HFF-Myc (cell line): ENCODE data around the gene OGFOD2.

Experiments
- DNase-seq: peaks from one replicate; pipeline ENCODE4 v3.0.0-alpha.2; 2011; ENCODE audit warnings: low read depth; ENCODE audit errors: extremely low read depth
- H3K4me3 ChIP-seq: replicated peaks from 2 replicates; pipeline ENCODE4 v1.5.1; 2011; ENCODE audit warnings: low read depth, mild to moderate bottlenecking, control low read depth, low read length
- TF ChIP-seq, protein P1 (sequence below): IDR thresholded peaks from 2 replicates; pipeline ENCODE4 v1.5.1; 2012; ENCODE audit warnings: mild to moderate bottlenecking, low read depth, low read length, control low read depth; ENCODE audit errors: missing control alignments

The OGFOD2 gene

DNA sequence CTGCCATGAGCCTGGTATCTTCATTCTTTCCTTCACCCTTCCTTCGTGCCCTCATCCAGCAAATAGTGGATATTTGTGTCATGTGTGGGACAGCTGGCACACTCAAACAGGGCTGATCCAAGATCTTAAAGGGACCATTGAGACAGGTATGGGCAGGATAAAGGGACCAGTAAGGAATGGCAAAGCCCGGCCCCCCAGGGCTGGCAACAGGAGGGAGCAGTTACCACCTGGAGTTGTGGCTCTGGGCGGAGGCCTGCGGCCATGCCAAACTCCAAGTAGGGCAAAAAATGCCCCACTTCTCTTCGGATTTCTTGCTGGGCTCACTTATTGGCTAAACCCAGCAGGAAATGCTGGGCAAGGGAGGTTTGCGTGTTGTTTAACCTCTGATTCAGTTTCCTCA is 2.1 kb downstream of the OGFOD2 start:
- TF ChIP-seq, protein P1, sequence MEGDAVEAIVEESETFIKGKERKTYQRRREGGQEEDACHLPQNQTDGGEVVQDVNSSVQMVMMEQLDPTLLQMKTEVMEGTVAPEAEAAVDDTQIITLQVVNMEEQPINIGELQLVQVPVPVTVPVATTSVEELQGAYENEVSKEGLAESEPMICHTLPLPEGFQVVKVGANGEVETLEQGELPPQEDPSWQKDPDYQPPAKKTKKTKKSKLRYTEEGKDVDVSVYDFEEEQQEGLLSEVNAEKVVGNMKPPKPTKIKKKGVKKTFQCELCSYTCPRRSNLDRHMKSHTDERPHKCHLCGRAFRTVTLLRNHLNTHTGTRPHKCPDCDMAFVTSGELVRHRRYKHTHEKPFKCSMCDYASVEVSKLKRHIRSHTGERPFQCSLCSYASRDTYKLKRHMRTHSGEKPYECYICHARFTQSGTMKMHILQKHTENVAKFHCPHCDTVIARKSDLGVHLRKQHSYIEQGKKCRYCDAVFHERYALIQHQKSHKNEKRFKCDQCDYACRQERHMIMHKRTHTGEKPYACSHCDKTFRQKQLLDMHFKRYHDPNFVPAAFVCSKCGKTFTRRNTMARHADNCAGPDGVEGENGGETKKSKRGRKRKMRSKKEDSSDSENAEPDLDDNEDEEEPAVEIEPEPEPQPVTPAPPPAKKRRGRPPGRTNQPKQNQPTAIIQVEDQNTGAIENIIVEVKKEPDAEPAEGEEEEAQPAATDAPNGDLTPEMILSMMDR, result no peak
- no peak overlapping the region for H3K4me3 ChIP-seq

DNA sequence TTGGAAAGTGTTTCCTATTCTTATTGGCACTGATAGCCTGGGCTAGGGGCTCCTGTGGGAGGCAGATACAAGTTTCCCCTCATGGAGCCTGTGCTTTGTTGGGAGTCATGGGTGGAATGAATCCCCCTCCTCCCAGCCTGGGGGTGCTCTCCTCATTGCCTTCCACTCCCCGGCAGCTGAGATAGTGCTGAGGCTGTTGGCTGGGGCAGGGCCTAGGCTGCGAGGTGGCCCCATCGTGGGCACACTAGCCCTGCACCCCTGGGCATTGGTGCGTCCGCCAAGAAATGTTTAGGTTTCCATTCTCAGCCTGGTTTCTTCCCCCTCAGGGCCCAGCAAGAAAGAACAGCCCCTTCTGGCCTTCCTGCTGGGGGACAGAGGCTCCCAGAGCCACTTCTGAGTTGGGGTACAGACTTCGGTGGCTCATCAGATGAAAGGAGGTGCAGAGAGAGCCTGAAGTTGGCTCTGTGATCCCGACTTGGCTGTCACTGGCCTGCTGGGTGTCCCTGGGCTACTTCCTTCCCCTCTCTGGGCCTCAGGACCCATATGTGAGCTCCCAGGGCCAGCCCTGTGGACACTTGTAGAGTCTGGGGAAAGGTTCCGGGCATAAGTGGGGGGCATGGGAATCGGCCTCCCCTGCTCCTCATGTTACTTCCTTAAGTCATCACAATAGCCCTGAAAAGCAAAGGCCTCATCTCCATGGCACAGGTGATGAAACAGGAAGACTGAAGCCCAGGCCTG is 2.8 kb downstream of the OGFOD2 start:
- TF ChIP-seq, protein P1, result no peak
- no peak overlapping the region for H3K4me3 ChIP-seq
- DNase-seq, result no peak

More for the DNA sequence above, 2.1 kb downstream of the OGFOD2 start:
- no peak for DNase-seq

DNA sequence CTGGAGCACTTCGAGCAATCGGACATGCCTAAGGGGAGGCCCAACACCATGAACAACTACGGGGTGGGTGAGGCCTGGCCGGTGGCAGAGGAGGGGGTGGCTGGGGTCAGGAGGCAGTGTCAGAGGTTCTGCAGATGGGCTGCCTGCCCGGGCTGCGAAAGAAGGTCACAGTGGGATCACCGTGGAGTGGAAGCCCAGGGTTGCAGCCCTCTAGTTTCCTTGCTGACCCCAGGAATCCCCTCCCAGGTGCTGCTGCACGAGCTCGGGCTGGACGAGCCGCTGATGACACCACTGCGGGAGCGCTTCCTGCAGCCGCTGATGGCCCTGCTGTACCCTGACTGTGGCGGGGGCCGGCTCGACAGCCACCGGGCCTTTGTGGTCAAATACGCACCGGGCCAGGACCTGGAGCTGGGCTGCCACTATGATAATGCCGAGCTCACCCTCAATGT is 3.5 kb downstream of the OGFOD2 start:
- TF ChIP-seq, protein P1, result no peak
- H3K4me3 ChIP-seq, result no peak overlapping the region
- no peak for DNase-seq

DNA sequence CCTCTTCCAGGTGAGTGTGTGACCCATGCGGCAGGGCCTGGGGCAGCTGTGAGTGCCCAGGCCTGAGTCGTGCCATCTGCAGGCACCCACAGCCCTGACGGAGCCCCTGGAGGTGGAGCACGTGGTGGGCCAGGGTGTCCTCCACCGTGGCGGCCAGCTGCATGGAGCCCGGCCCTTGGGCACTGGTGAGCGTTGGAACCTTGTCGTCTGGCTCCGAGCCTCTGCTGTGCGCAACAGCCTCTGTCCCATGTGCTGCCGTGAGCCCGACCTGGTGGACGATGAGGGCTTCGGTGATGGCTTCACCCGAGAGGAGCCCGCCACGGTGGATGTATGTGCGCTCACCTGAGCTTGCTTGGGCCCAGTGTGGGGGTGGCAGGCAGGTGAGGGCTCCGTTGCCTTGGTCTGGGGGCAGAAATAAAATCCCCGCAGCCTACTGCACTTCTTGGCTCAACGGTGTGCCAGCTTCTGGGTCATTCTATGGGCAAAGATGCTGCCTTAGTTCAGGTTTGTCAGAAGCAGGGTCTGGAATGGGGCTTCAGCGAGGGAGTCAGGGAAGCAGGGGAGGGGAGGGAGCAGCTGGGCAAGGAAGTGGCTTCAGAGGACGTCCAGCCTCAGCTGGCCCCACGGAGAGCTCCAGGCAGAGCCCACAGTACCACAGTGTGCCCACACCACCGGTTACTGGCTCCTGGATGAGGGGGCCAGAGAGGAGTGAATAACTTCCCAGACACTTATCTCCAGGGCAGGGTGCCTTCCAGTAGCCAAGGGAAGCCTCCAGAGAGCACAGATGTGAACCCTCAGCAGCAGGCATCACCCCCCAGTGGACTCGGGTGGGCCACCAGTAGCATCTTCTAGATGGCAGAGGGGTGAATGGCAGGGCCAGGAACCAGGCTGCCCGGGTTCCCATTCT is 4.2 kb downstream of the OGFOD2 start:
- TF ChIP-seq, protein P1, result no peak
- no peak for DNase-seq
- H3K4me3 ChIP-seq, result peak overlapping the region; percentile 82

DNA sequence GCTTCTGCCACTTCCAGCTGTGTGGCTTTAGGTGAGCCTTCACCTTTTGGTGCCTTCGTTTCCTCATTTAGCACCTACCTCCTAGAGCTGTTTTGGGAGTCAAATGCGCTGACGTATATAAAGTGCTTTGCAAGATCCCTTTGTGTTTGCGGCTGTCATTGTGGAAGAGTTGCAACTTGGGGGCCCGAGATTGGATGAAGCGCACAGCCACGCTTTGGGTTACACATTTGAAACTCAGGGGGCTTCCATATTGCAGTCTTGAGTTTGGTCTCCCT is 4.8 kb downstream of the OGFOD2 start:
- peak overlapping the region; percentile 82 for H3K4me3 ChIP-seq
- no peak for DNase-seq
- TF ChIP-seq, protein P1, result no peak

DNA sequence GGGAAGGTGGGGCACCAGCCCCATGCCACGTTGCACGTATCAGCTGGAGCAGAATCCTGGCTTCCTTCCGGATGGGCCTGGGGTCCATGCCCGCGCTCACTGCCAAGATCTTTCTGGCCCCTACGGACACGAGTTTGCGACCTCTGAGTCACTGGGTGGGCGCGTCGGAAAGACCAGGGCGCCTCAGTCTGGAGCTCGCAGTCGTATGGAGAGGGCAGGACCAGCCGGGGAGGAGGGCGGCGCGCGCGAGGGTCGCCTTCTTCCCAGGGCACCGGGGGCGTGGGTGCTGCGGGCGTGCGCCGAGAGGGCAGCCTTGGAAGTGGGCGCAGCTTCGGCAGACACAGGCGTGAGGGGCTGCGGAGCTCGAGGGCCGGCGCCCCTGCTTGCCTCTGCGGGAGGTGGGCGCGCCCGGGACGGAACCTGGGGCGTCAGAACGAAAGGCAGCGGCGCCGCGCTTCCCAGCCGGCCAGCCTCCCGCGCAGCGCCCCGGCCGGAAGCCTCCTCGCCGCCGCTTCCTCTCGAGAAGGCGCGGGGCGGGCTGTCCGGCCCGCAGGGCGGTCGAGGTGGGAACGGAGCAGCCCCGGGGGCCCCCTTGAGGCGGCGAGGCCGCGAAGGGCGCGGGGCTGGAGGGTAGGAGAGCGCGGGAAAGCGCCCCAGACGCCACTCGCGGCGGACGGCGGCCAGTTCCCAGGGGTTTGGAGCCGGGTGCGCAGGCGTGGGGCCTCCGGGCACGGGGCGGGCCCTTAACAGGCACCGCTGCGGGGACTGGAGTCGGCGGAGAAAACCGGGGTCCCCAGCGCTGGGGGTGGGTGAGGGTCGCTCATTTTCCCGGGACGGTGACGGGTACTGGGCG is 5.4 kb downstream of the OGFOD2 start, which contains the start of gene ARL6IP4:
TSS of gene ARL6IP4 (plus strand) at position 499 of the 853 bp plus-strand sequence. CDS start 459 bp downstream, outside the sequence.
- no peak for DNase-seq
- TF ChIP-seq, protein P1, result no peak
- peak within 1 kb of the TSS; percentile 82 for H3K4me3 ChIP-seq
